GM23248 (cell line): Measurements from ENCODE around the gene ZNF804B.

ENCODE experiments used
- EZH2 ChIP-seq: fragments of 200-600 bp; sonication (generic); IDR thresholded peaks from 2 replicates; pipeline ENCODE4 v1.6.1; 2018; ENCODE audit warnings: antibody characterized with exemption, mild to moderate bottlenecking; ENCODE audit not compliant: insufficient read depth, poor library complexity, severe bottlenecking
- EZH2phosphoT487 ChIP-seq: fragments of 200-600 bp; sonication (generic); IDR thresholded peaks from 2 replicates; pipeline ENCODE4 v1.6.1; 2018; ENCODE audit warnings: antibody characterized with exemption, moderate library complexity, mild to moderate bottlenecking, low read depth; ENCODE audit not compliant: insufficient read depth

DNA sequence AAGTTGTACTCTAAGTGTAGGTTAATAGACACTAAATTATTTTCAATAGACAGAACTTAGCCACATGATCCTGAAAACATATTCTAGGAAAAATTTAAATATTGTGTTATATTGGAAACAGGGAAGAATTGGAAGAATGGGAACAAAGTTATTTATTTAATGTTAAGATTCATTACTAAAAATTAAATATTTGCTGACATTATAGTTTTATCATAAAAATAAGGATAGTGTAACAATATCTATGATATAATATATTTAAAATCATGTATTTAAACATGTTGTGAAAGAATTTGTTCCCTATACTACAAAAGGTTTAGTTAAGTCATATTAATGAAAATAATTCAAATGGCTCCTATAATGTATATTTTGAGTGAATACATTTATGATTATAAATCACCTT lies 156.1 kb downstream of the ZNF804B start:
- no peak for TF ChIP-seq EZH2
- no peak for TF ChIP-seq EZH2phosphoT487
